ENCODE measurements around the gene ADAMTS15. TPM values are rescaled to one million over a fixed set of nuclear protein-coding genes. Genes with fewer than 3 reads are reported as not detected.

The ADAMTS15 gene
- total and polyA plus RNA-seq, 12 donors, result 7.7 to 49.4 (median 16.4) TPM

GRCh38 chr11:130458410-130458729, 9.9 kb downstream of the ADAMTS15 start:
- no peak overlapping the region for H3K4me3 ChIP-seq
- ATAC-seq (peak in 3 of 8 donors; percentile 0 to 10 (median 6)), DNase-seq (no peak)
- peaks cover 19 to 72% (median 53%) of the 10 kb centered on the region in 9 donors for H3K4me1 ChIP-seq
- TF ChIP-seq CTCF (IDR thresholded peaks at IDR 0.05), result no peak
- H3K27ac ChIP-seq, result peak overlapping the region in 8 of 10 donors; percentile 52 to 78 (median 64)
- 42 to 49% methylated on average over 4 of the region's 4 CpGs for WGBS, 2 donors
- intact Hi-C loops (cut with DNase I), result loop anchor here in 4 of 10 donors (10.0 kb wide), 3 partner anchors 146 to 276 kb away; no protein-coding TSS in a partner anchor
- no peaks in the 10 kb centered on the region for H3K27me3 ChIP-seq
- no peaks in the 10 kb centered on the region for H3K9me3 ChIP-seq
- peaks cover 0 to 26% (median 12%) of the 10 kb centered on the region in 9 donors for H3K36me3 ChIP-seq

GRCh38 chr11:130459521-130459920, 11.1 kb downstream of the ADAMTS15 start:
- intact Hi-C loops (cut with DNase I), result loop anchor here in 4 of 10 donors (10.0 kb wide), 3 partner anchors 145 to 275 kb away; no protein-coding TSS in a partner anchor
- Histone ChIP-seq H3K4me1 (peaks cover 14 to 60% (median 41%) of the 10 kb centered on the region in 9 donors), H3K27me3 (no peaks in the 10 kb centered on the region), H3K36me3 (peaks cover 0 to 37% (median 19%) of the 10 kb centered on the region in 9 donors), H3K9me3 (no peaks in the 10 kb centered on the region), H3K4me3 (no peak overlapping the region), H3K27ac (peak overlapping the region in 2 of 10 donors; percentile 63)
- no peak for ATAC-seq
- no peak for TF ChIP-seq CTCF (IDR thresholded peaks at IDR 0.05)
- DNase-seq, result no peak
- 88 to 89% methylated on average over 7 of the region's 7 CpGs for WGBS, 2 donors

- ATAC-seq, result peak in 3 of 8 donors; percentile 15 to 44 (median 38)
- Histone ChIP-seq H3K27ac (peak overlapping the region in 1 of 10 donors; percentile 64), H3K27me3 (no peaks in the 10 kb centered on the region), H3K4me1 (peaks cover 12 to 33% (median 19%) of the 10 kb centered on the region in 9 donors), H3K9me3 (no peaks in the 10 kb centered on the region), H3K36me3 (peaks cover 0 to 61% (median 40%) of the 10 kb centered on the region in 9 donors), H3K4me3 (no peak overlapping the region)
- 90 to 91% methylated on average over 31 of the region's 31 CpGs for WGBS, 2 donors
- intact Hi-C loops (cut with DNase I), result no loop called here
- DNase-seq, result no peak
- TF ChIP-seq CTCF (IDR thresholded peaks at IDR 0.05), result no peak
Measured at GRCh38 chr11:130462101-130462885, 13.8 kb downstream of the ADAMTS15 start.

GRCh38 chr11:130462931-130463330, 14.5 kb downstream of the ADAMTS15 start:
- no peak overlapping the region for H3K27ac ChIP-seq
- H3K4me3 ChIP-seq, result no peak overlapping the region
- no peaks in the 10 kb centered on the region for H3K27me3 ChIP-seq
- intact Hi-C loops (cut with DNase I), result no loop called here
- no peak for DNase-seq
- H3K4me1 ChIP-seq, result peaks cover 8 to 26% (median 13%) of the 10 kb centered on the region in 9 donors
- 94 to 97% methylated on average over 8 of the region's 8 CpGs for WGBS, 2 donors
- ATAC-seq, result no peak
- H3K36me3 ChIP-seq, result peaks cover 0 to 66% (median 42%) of the 10 kb centered on the region in 9 donors
- H3K9me3 ChIP-seq, result no peaks in the 10 kb centered on the region
- TF ChIP-seq CTCF (IDR thresholded peaks at IDR 0.05), result no peak

Measured in heart right ventricle (tissue), 16 donors.